ENCODE data around the gene PMM2.
"Not testable (repeated sequence)": the region's sequence is repeated elsewhere in the genome, so short reads cannot be mapped to it uniquely, and the experiment has no call there.

The PMM2 gene

DNA sequence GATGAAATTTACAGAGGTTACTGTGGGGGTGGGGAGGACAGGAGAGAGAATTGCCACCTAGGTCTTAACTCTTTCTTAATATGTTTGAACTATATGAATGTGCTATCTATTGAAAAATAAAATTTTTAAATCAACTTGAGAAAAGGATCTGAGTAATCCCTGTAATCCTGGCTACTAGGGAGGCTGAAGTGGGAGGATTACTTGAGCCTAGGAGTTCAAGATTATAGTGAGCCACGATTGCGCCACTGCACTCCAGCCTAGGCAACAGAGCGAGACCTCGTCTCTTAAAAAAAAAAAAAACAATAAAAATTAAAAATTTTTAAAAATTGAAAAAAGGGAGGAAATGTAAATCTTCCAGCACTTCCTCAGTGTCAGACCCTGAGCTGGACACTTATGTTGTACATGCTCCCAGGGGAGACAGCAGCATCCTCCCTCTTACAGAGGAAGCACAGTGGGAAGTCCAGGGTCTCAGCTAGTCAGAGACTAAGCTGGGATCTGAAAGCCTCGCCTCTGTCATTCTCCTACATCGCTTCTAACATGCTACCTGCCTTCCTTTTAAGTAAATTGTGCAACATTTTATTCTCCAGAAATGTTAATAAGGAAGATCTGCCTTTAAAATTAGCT, 21.9 kb downstream of the PMM2 start:
- DNase-seq: no peak

GRCh38 chr16:8822403-8822802, 24.8 kb downstream of the PMM2 start:
- DNase-seq: no peak

GRCh38 chr16:8826278-8826879, 28.7 kb downstream of the PMM2 start:
- DNase-seq: no peak

- DNase-seq: no peak
Measured at GRCh38 chr16:8828541-8829165, 31.0 kb downstream of the PMM2 start.

DNA sequence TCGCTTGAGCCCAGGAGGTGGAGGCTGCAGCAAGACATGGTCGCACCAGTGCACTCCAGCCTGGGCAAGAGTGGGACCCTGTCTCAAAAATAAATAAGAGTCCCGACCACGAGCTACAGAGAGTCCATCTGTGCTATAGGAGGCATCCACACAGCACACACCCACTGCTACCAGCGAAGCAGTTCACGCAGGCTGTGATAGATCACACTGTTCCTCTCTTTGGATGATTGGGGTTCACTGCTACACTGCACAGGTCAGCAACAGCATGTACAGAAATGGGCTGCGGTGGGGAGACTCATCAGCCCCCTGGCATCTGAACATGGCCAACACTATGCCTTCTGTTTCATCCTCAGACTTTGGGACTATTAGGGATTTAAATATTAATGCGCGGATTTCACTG, 33.8 kb downstream of the PMM2 start:
- DNase-seq: no peak

GRCh38 chr16:8831871-8832716, 34.5 kb downstream of the PMM2 start:
- no peak for DNase-seq

- DNase-seq: no peak
Measured at GRCh38 chr16:8832717-8833105, 35.1 kb downstream of the PMM2 start.

- not testable (repeated sequence) for DNase-seq
Measured at GRCh38 chr16:8836797-8837196, 39.2 kb downstream of the PMM2 start.

DNA sequence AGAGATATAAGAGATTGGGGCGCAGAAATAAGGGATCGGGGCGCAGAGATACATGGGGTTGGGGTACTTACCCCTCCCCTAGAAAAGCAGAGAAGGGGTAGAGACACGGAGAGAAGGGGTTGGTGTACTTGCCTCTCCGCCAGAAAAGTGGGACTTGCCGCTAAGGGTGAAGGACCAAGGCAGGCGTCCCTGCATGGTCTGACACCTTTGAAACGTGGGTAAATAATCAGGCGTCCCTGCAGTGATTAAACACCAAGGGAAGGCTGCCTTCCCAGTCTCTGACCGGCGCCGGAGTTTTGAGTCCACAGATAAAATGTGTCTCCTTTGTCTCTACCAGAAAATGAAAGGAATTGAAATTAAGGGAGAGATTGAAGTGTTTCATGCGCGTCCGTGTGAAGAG, 40.0 kb downstream of the PMM2 start:
- DNase-seq: not testable (repeated sequence)

DNA sequence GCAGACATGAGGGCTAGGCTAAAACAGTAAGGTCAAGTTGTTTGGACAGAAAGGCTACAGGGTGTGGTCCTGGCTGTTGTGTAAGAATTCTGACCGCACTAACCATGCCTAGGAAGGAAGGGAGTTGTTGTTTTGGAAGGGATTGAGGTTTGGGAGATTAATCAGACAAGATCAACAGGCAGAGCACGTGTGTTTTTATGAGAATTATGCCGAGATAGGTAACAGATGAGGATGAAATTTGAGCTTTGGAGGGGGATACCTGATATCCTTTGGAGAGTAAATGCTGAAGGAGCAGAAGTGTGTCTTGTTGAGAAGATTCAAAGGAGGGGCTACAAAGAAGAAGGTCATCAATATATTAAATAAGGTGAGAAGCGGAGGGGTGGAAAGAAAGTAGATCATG, 44.4 kb downstream of the PMM2 start:
- not testable (repeated sequence) for DNase-seq

GRCh38 chr16:8843296-8843695, 45.7 kb downstream of the PMM2 start:
- DNase-seq: not testable (repeated sequence)

GRCh38 chr16:8845699-8846298, 48.2 kb downstream of the PMM2 start:
- no peak for DNase-seq

DNA sequence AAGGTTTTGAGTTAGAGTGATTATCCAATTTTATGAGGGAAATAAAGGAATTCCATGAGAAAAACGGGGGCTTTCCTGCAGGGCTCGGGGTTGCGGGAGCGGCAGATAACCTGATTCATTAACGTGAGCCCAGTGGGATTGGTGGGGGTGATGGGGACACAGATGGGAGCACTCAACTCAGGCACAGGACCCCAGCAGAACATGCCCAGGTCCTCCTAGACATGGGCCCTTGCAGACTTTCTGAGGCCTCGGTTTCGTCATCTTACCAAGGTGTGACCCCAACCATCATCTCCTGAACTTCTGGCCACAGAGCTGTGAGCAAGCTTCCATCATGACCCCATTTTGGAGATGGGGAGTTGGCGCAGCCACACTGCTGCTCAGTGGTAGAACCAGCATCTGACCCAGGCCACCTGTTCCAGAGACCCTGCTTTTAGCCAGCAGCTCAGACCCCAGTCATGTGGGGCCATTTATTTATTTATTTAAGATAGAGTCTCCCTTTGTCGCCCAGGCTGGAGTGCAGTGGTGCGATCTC, 48.8 kb downstream of the PMM2 start:
- no peak for DNase-seq

DNA sequence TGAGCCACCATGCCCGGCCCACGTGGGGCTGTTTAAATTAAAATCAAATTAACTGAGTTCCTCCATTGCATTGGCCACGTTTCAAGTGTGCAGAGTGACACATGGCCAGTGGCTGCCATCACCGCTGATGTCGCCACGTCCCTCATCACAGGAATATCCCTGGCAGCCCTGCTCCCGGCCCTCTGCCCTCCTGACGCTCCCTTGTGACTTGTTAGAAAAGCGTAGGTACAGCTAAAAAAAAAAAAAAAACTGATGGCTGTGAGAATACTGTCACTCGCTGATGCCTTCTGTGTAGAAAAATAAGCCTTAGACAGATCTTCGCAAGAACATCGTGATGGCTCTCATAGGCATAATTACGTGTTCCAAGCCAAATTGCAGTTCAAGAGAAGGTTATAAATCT, 49.5 kb downstream of the PMM2 start:
- DNase-seq: no peak

DNA sequence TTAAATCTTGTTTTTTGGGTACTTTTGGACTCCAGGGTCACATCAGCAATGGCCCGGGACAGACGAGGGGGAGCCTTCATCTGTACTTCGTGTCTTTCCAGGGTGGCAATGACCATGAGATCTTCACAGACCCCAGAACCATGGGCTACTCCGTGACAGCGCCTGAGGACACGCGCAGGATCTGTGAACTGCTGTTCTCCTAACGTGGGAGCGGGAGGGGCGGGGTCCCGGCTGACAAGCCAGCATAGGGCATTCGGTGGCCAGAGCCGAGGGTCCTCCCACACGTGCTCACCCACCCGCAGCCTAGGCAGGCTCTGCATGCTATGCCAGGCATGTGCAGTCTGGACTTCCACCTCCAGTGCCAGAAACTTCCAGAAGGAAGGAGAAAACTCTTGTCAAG, 50.0 kb downstream of the PMM2 start:
- no peak for DNase-seq

DNA sequence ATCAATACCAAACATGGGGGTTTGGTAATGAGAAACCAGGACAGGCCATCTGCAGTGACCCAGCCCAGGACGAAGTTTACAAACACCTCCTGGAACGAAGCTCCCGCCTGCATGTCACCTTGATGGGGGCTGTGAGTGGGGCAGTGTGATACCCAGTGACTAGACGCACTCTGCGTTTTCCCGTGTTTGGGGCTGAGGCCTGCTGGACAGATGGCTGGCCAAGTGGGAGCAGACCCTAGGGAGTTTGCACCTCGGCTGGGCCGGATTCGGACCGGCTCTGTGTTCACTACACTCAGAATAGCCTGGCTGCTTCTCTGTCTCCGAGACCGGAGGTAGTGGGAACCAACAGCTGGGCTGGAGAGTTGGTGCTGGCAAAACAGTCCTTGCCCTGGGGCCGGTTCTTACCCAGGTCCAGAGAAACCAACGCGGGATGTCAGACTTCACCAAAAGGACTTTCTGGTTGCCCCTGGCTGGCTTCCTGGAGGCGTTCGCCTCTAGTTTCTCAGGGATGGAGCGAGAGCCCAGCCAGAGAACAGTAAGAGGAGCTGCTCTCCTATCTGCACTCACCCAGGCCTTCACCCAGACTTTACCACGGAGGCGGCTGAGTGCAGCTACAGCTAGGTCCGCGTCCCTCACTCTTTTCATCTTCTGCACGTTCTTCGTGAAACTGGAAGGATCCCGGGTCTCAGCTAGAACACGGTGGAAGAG, 50.7 kb downstream of the PMM2 start:
- no peak for DNase-seq

GRCh38 chr16:8848939-8849391, 51.3 kb downstream of the PMM2 start:
- no peak for DNase-seq

DNA sequence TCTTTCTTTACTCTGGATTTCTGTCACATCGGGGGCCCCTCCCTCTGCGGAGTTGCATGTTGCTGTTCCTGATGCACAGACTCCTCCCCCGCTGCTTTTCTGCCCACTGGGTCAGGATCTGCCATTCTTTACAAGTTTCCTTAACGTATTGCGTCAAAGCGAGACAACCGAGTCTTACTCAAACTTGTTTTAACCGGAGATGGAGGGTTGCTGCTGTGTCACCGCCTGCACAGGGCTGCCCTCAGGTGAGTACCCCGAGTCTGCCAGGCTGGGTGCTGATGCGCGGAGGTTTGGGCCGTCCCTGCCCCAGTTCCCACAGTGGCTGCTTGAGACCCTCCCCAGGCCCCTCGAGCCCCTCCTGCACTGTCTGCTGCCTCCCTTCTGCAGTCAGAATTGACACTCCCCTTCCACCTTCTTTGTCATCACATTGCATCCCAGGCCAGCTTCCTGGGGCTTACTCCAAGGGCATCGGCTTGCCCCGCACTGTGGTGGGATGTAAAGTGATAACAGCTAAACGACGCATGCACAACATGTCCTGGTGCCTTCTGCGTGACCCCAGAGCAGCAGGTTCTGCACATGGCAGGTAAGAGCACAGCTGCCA, 51.9 kb downstream of the PMM2 start:
- DNase-seq: no peak

DNA sequence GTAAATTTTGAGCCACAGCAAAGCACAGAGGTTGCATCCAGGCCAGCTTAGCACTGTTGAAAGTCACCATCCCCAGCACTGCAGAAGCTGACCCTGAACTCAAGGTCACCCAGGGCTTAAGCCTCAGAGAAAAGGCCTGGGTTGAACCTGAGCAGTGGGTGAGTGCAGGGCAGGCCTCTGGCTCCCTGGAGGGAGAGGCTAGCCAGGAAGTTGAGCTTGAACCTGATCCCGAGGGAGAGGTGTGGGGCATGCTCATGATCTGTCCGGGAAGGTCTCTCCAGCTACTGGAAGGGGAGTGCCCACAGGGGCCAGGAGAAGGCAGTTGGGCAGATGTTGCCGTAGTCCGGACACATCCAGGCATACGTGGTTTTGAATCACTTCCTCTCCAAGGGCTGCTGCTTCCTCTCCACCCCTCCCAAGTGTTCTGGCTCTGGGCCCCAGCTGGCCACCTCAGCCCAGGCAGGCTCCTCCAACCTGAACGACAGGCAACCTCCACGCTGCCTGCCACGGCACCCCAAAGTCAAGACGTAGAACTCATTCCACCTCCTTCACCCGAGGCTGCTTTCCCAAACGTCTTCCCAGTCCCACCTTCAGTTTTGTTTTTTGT, 52.7 kb downstream of the PMM2 start:
- no peak for DNase-seq

GRCh38 chr16:8851761-8852403, 54.2 kb downstream of the PMM2 start:
- no peak for DNase-seq

DNA sequence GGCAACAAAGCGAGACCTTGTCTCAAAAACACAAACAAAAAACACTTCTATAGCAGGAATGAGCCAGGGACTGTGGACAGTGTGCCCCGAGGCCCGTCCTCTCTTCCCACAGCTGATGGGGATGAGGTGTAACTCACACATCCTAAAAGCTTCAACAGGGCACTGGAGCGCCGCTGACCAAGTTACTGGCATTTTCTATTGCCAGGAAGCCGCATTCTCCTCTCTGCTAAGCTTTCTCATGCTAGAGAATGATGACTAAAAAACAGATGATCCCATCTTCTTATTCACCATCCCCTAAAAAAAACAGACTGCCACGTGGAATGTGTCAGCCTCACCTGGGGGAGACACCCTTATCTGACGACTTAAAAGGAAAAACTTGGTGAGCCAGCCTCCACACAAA, 54.9 kb downstream of the PMM2 start:
- no peak for DNase-seq

Data from NCI-H187 treated with DMSO at 0.1 percent for 48 hours (cell line).